Right lobe of liver (tissue), 4 donors: Measurements from ENCODE around the gene ENOX1.

Source experiments
- CTCF ChIP-seq, 4 donors: fragments of 200-600 bp in 3 of 4; fragments of 450-650 bp in 1 of 4; IDR thresholded peaks; one replicate each; pipeline versions ENCODE4 v1.5.1 to v1.8.0; 2016 to 2022; ENCODE audit warnings: antibody characterized with exemption in 4 of 4, mild to moderate bottlenecking in 2 of 4
- POLR2A ChIP-seq: fragments of 450-650 bp; IDR thresholded peaks from one replicate; pipeline ENCODE4 v1.6.1; 2017; ENCODE audit warnings: antibody characterized with exemption, mild to moderate bottlenecking
- donor health status: DM: no; HTN: no; CAD: no.
- donor health status: DM: no; HTN: no; CAD: no.
- donor health status: DM: no; HTN: yes; CAD: no.

- TF ChIP-seq POLR2A (no peak), CTCF (IDR thresholded peaks at IDR 0.05) (no peak)
These were observed 338.0 kb downstream of the ENOX1 start for GRCh38 chr13:43448605-43449336.
